ENCODE results near the gene BLTP3A.
"Not testable (repeated sequence)": the region's sequence is repeated elsewhere in the genome, so short reads cannot be mapped to it uniquely, and the experiment has no call there.

Gene BLTP3A

GRCh38 chr6:34810017-34810882, 18.4 kb downstream of the BLTP3A start:
- no peak overlapping the region for H3K27ac ChIP-seq
- H3K4me2 ChIP-seq, result no peak overlapping the region
- H3K36me3 ChIP-seq, result 0 out of 2 replicates have a peak, but pooled peaks cover 8% of the 10 kb centered on the region
- H4K20me1 ChIP-seq, result peaks cover 96% of the 10 kb centered on the region
- TF ChIP-seq Cebpa-rat (IDR thresholded peaks at IDR 0.05), result no peak
- H3K4me1 ChIP-seq, result peaks cover 5% of the 10 kb centered on the region; the same call in 1 of the 2 replicates
- H3K9ac ChIP-seq, result no peak overlapping the region
- H3K4me3 ChIP-seq, result no peak overlapping the region
- H3K27me3 ChIP-seq, result no peaks in the 10 kb centered on the region
- no peaks in the 10 kb centered on the region for H3K9me3 ChIP-seq

GRCh38 chr6:34810936-34811632, 19.2 kb downstream of the BLTP3A start:
- H3K4me3 ChIP-seq, result no peak overlapping the region
- H3K9ac ChIP-seq, result no peak overlapping the region
- H3K27me3 ChIP-seq, result no peaks in the 10 kb centered on the region
- H3K27ac ChIP-seq, result no peak overlapping the region
- peaks cover 96% of the 10 kb centered on the region for H4K20me1 ChIP-seq
- peaks cover 13% of the 10 kb centered on the region for H3K4me1 ChIP-seq
- no peak for TF ChIP-seq Cebpa-rat (IDR thresholded peaks at IDR 0.05)
- H3K9me3 ChIP-seq, result no peaks in the 10 kb centered on the region
- 0 out of 2 replicates have a peak, but pooled peaks cover 8% of the 10 kb centered on the region for H3K36me3 ChIP-seq
- no peak overlapping the region for H3K4me2 ChIP-seq

- Histone ChIP-seq H3K4me3 (no peak overlapping the region), H3K9me3 (no peaks in the 10 kb centered on the region), H3K9ac (no peak overlapping the region), H3K27me3 (no peaks in the 10 kb centered on the region), H4K20me1 (peaks cover 82% of the 10 kb centered on the region), H3K4me2 (no peak overlapping the region), H3K4me1 (peaks cover 33% of the 10 kb centered on the region), H3K36me3 (0 out of 2 replicates have a peak, but pooled peaks cover 8% of the 10 kb centered on the region), H3K27ac (no peak overlapping the region)
- TF ChIP-seq Cebpa-rat (IDR thresholded peaks at IDR 0.05), result no peak
Observed at GRCh38 chr6:34813028-34813713, 21.3 kb downstream of the BLTP3A start.

- Histone ChIP-seq H3K27ac (peak overlapping the region; percentile 78), H3K27me3 (no peaks in the 10 kb centered on the region), H4K20me1 (peaks cover 76% of the 10 kb centered on the region), H3K9me3 (no peaks in the 10 kb centered on the region), H3K4me3 (peak overlapping the region; percentile 49), H3K9ac (peak overlapping the region; percentile 71), H3K4me2 (peak overlapping the region; percentile 80), H3K36me3 (peaks cover 9% of the 10 kb centered on the region), H3K4me1 (peaks cover 58% of the 10 kb centered on the region)
- no peak for TF ChIP-seq Cebpa-rat (IDR thresholded peaks at IDR 0.05)
Observed at GRCh38 chr6:34816635-34817301, 24.9 kb downstream of the BLTP3A start.

- Histone ChIP-seq H3K27me3 (no peaks in the 10 kb centered on the region), H4K20me1 (peaks cover 69% of the 10 kb centered on the region), H3K4me1 (peaks cover 58% of the 10 kb centered on the region), H3K9me3 (no peaks in the 10 kb centered on the region), H3K4me3 (no peak overlapping the region), H3K27ac (peak overlapping the region; percentile 78), H3K36me3 (peaks cover 16% of the 10 kb centered on the region), H3K9ac (0 out of 2 replicates have a peak overlapping the region, but pooled peaks have one; percentile 71), H3K4me2 (peak overlapping the region; percentile 80)
- no peak for TF ChIP-seq Cebpa-rat (IDR thresholded peaks at IDR 0.05)
Observed at GRCh38 chr6:34817446-34817845, 25.6 kb downstream of the BLTP3A start.

- not testable (repeated sequence) for H3K9me3 ChIP-seq, H3K27me3 ChIP-seq, H3K4me3 ChIP-seq, H3K9ac ChIP-seq
- peak overlapping the region; percentile 73 for H3K4me2 ChIP-seq
- H3K36me3 ChIP-seq, result peaks cover 32% of the 10 kb centered on the region
- H3K27ac ChIP-seq, result peak overlapping the region; percentile 37
- peaks cover 58% of the 10 kb centered on the region for H3K4me1 ChIP-seq
- H4K20me1 ChIP-seq, result peaks cover 53% of the 10 kb centered on the region
Observed at GRCh38 chr6:34818872-34819570, 27.1 kb downstream of the BLTP3A start.

GRCh38 chr6:34819571-34820480, 27.9 kb downstream of the BLTP3A start:
- H3K9me3 ChIP-seq, result no peaks in the 10 kb centered on the region
- H3K9ac ChIP-seq, result no peak overlapping the region
- peaks cover 45% of the 10 kb centered on the region for H4K20me1 ChIP-seq
- TF ChIP-seq Cebpa-rat (IDR thresholded peaks at IDR 0.05), result no peak
- H3K4me1 ChIP-seq, result peaks cover 58% of the 10 kb centered on the region
- H3K4me2 ChIP-seq, result peak overlapping the region; percentile 73
- H3K36me3 ChIP-seq, result peaks cover 40% of the 10 kb centered on the region
- peak overlapping the region; percentile 37 for H3K27ac ChIP-seq
- H3K27me3 ChIP-seq, result no peaks in the 10 kb centered on the region
- no peak overlapping the region for H3K4me3 ChIP-seq

GRCh38 chr6:34829137-34829536, 37.3 kb downstream of the BLTP3A start:
- Histone ChIP-seq H3K27me3 (no peaks in the 10 kb centered on the region), H3K9ac (no peak overlapping the region), H3K27ac (no peak overlapping the region), H3K4me1 (no peaks in the 10 kb centered on the region), H3K4me2 (no peak overlapping the region), H4K20me1 (no peaks in the 10 kb centered on the region), H3K36me3 (peaks cover 87% of the 10 kb centered on the region), H3K9me3 (no peaks in the 10 kb centered on the region), H3K4me3 (no peak overlapping the region)
- TF ChIP-seq Cebpa-rat (IDR thresholded peaks at IDR 0.05), result no peak

Measured in BLaER1 (cell line).